Testis (tissue), 3 donors: ENCODE data around the gene CPLX4. TPM values are rescaled to one million over a fixed set of nuclear protein-coding genes. Genes with fewer than 3 reads are reported as not detected.

ENCODE experiments used
- DNase-seq: peaks from one replicate; pipeline ENCODE4 v3.0.0-alpha.2; 2019
- H3K27ac ChIP-seq, 2 donors: fragments of 200-600 bp; sonication (generic); one replicate each; pipeline ENCODE4 v1.5.1; 2019
- H3K27me3 ChIP-seq: fragments of 200-600 bp; sonication (generic); one replicate; pipeline ENCODE4 v1.5.1; 2019
- H3K36me3 ChIP-seq: fragments of 200-600 bp; sonication (generic); one replicate; pipeline ENCODE4 v1.5.1; 2017; ENCODE audit warnings: low read depth; ENCODE audit errors: missing control alignments
- H3K4me1 ChIP-seq: fragments of 200-600 bp; sonication (generic); one replicate; pipeline ENCODE4 v1.5.1; 2019
- H3K4me3 ChIP-seq, 2 donors: fragments of 200-600 bp; sonication (generic); one replicate each; pipeline ENCODE4 v1.5.1; 2017 to 2019
- H3K9me3 ChIP-seq: fragments of 200-600 bp; sonication (generic); one replicate; pipeline ENCODE4 v1.5.1; 2017
- CTCF ChIP-seq, 3 experiments: fragments of 450-650 bp in 2 of 3; fragments of 200-600 bp in 1 of 3; sonication (generic) in 1 of 3; IDR thresholded peaks; one replicate each; pipeline ENCODE4 v1.5.1; 2016 to 2019; ENCODE audit warnings: antibody characterized with exemption in 3 of 3, mild to moderate bottlenecking in 2 of 3, moderate library complexity in 1 of 3
- POLR2A ChIP-seq: fragments of 450-650 bp; IDR thresholded peaks from one replicate; pipeline ENCODE4 v1.6.1; 2017; ENCODE audit warnings: antibody characterized with exemption, mild to moderate bottlenecking, moderate library complexity
- WGBS, 2 donors: methylation state at CpG; one replicate each; pipeline ENCODE4 v1.1.5; 2018; 5-methylcytosine and 5-hydroxymethylcytosine counted together
- intact Hi-C: fragments of 100-400 bp; cut with DNase I; formaldehyde crosslinking; loops from one replicate; pipeline ENCODE4 v1.15.1; 2023; ENCODE audit warnings: low total_unique reads
- polyA plus RNA-seq: library from polyadenylated mRNA; stranded (reverse); fragments of 350-450 nt; fragmentation: Illumina TruSeq; extraction: RNeasy Lipid Tissue Mini Kit (QIAGEN cat#74804); gene quantifications from one replicate; pipeline ENCODE4 v1.2.3, GENCODE V29; 2014; ENCODE audit warnings: low read depth, low replicate concordance; ENCODE audit not compliant: insufficient read depth
- total RNA-seq, 2 donors: library from RNA; depleted of rRNA; stranded (reverse); fragments of >200 nt; gene quantifications; one replicate each; pipeline ENCODE4 v1.2.3, GENCODE V29; 2016

Gene CPLX4
- total and polyA plus RNA-seq, 3 donors from 2014 or later: 0.26 to 0.55 (median 0.31) TPM

- no peaks in the 10 kb centered on the region for H3K4me1 ChIP-seq
- intact Hi-C loops: no loop called here
- no peaks in the 10 kb centered on the region for H3K9me3 ChIP-seq
- no peak overlapping the region for H3K4me3 ChIP-seq
- no peak for DNase-seq
- H3K27ac ChIP-seq: no peak overlapping the region
- no peak for TF ChIP-seq CTCF (IDR thresholded peaks at IDR 0.05)
- TF ChIP-seq POLR2A: no peak
- H3K36me3 ChIP-seq: no peaks in the 10 kb centered on the region
- no peaks in the 10 kb centered on the region for H3K27me3 ChIP-seq
These were observed 25.1 kb downstream of the CPLX4 start for GRCh38 chr18:59293317-59293716.

GRCh38 chr18:59286341-59286740 lies 32.1 kb downstream of the CPLX4 start:
- TF ChIP-seq POLR2A: no peak
- intact Hi-C loops: no loop called here
- Histone ChIP-seq H3K27me3 (no peaks in the 10 kb centered on the region), H3K4me3 (no peak overlapping the region), H3K9me3 (no peaks in the 10 kb centered on the region), H3K4me1 (no peaks in the 10 kb centered on the region), H3K36me3 (no peaks in the 10 kb centered on the region), H3K27ac (no peak overlapping the region)
- WGBS, 2 donors: 82 to 87% methylated on average over 6 of the region's 6 CpGs
- DNase-seq: no peak

DNA sequence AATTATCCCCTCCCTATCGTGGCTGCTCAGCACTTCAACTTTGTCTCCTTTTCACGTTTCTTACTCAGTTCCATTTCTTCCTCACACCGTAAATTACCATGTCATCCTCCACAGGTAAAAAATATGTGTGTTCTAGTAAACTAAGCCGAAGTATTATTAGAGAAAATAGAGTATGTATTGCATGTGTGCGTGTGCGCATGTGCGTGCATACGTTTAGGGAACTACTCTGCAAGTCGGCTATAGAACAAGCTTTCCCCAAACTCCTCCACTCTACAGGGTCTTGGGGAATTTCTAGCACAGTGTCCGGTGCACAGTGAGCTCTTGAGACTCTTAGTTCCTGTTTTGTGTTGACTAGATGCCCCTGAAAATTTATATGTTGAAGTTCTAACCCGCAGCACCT lies 36.1 kb downstream of the CPLX4 start:
- Histone ChIP-seq H3K27ac (no peak overlapping the region), H3K27me3 (no peaks in the 10 kb centered on the region), H3K4me1 (no peaks in the 10 kb centered on the region), H3K36me3 (no peaks in the 10 kb centered on the region), H3K4me3 (no peak overlapping the region), H3K9me3 (no peaks in the 10 kb centered on the region)
- TF ChIP-seq POLR2A (no peak), CTCF (IDR thresholded peaks at IDR 0.05) (no peak)
- no peak for DNase-seq
- WGBS, 2 donors: 59 to 74% methylated on average over 11 of the region's 11 CpGs
- intact Hi-C loops: no loop called here

DNA sequence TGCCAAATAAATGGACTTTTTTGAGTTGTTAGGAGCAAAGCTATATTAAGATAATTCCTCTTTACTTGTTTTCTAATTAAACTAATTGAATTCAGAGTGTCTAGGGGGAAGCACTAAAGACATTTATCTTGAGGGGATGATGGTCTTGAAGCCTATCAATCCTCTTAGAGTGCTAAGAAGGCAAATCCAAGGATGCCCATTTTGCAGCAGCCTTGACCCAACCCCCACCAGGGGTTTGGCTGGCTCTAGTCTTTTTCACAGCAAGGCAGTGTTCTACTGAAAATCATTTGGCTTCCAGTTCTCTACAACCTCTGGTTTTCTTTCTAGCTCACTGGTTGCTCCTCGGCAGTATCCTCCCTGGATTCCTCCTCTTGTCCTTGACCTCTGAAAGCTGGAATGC lies 38.7 kb downstream of the CPLX4 start:
- no peaks in the 10 kb centered on the region for H3K27me3 ChIP-seq
- TF ChIP-seq CTCF (IDR thresholded peaks at IDR 0.05) (no peak), POLR2A (no peak)
- intact Hi-C loops: no loop called here
- H3K27ac ChIP-seq: no peak overlapping the region
- DNase-seq: no peak
- H3K4me3 ChIP-seq: no peak overlapping the region
- H3K9me3 ChIP-seq: no peaks in the 10 kb centered on the region
- H3K36me3 ChIP-seq: no peaks in the 10 kb centered on the region
- no peaks in the 10 kb centered on the region for H3K4me1 ChIP-seq
- 33 to 40% methylated on average over 1 of the region's 1 CpG for WGBS, 2 donors

GRCh38 chr18:59279193-59279592 lies 39.3 kb downstream of the CPLX4 start:
- TF ChIP-seq POLR2A (no peak), CTCF (IDR thresholded peaks at IDR 0.05) (no peak)
- Histone ChIP-seq H3K9me3 (no peaks in the 10 kb centered on the region), H3K4me3 (no peak overlapping the region), H3K27ac (no peak overlapping the region), H3K4me1 (no peaks in the 10 kb centered on the region), H3K27me3 (no peaks in the 10 kb centered on the region), H3K36me3 (no peaks in the 10 kb centered on the region)
- 71 to 77% methylated on average over 3 of the region's 3 CpGs for WGBS, 2 donors
- intact Hi-C loops: no loop called here
- no peak for DNase-seq
